Tibial nerve (tissue), 4 donors: ENCODE results near the gene AFF3.

Experiments
- EP300 ChIP-seq, 2 donors: sonication (generic); formaldehyde crosslinking; IDR thresholded peaks; one replicate each; pipeline ENCODE4 v1.6.1; 2017; ENCODE audit warnings: antibody characterized with exemption in 2 of 2, mild to moderate bottlenecking in 1 of 2
- TF ChIP-seq, protein P1 (sequence below), 5 experiments: fragments of 200-600 bp in 3 of 5; fragments of 450-650 bp in 2 of 5; sonication (generic) in 3 of 5; IDR thresholded peaks; one replicate each; pipeline ENCODE4 v1.5.1; 2016 to 2019; ENCODE audit warnings: antibody characterized with exemption in 5 of 5, mild to moderate bottlenecking in 3 of 5, moderate library complexity in 2 of 5

DNA sequence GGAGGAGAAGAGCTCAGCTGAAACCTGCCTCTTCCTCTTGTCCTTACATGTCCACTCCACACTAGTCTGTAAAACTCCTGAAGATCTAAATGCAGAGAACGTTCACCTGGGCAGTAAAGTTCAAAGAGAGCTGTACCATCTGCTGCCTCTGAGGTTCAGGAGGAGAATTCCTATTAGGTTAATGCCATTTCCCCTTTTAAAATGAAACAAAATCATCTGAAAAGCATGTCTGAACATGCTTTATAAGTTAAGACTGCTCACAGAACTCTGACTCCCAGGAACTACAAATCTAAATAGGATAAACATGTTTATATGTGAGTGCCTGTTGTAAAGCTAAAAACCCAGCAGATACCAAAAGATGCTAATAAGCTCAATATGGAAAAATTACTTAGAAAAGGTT, 164.4 kb downstream of the AFF3 start:
- TF ChIP-seq EP300 (IDR thresholded peaks at IDR 0.05), result no peak
- TF ChIP-seq, protein P1, sequence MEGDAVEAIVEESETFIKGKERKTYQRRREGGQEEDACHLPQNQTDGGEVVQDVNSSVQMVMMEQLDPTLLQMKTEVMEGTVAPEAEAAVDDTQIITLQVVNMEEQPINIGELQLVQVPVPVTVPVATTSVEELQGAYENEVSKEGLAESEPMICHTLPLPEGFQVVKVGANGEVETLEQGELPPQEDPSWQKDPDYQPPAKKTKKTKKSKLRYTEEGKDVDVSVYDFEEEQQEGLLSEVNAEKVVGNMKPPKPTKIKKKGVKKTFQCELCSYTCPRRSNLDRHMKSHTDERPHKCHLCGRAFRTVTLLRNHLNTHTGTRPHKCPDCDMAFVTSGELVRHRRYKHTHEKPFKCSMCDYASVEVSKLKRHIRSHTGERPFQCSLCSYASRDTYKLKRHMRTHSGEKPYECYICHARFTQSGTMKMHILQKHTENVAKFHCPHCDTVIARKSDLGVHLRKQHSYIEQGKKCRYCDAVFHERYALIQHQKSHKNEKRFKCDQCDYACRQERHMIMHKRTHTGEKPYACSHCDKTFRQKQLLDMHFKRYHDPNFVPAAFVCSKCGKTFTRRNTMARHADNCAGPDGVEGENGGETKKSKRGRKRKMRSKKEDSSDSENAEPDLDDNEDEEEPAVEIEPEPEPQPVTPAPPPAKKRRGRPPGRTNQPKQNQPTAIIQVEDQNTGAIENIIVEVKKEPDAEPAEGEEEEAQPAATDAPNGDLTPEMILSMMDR (IDR thresholded peaks at IDR 0.05), result no peak
